Left renal pelvis (tissue), 4 donors: Measurements from ENCODE around the gene PIMREG. TPM values are rescaled to one million over a fixed set of nuclear protein-coding genes. Genes with fewer than 3 reads are reported as not detected.
"Not testable (repeated sequence)": the region's sequence is repeated elsewhere in the genome, so short reads cannot be mapped to it uniquely, and the experiment has no call there.

Source experiments
- DNase-seq, 4 donors: peaks; one replicate each; pipeline ENCODE4 v3.0.0-alpha.2; 2013; ENCODE audit warnings: low read depth in 4 of 4, low spot score in 3 of 4
- polyA plus RNA-seq, 4 donors: library from polyadenylated mRNA; unstranded; fragments of 120-200 nt; gene quantifications; one replicate each; pipeline ENCODE4 v1.2.1, GENCODE V29; 2013; ENCODE audit not compliant: insufficient read length in 4 of 4

The PIMREG gene
- polyA plus RNA-seq, 4 donors = 12.0 to 24.1 (median 19.9) TPM

- DNase-seq = no peak
Observed at GRCh38 chr17:6476076-6476809, 32.0 kb downstream of the PIMREG start.

- DNase-seq = no peak
Observed at GRCh38 chr17:6476810-6477179, 32.5 kb downstream of the PIMREG start.

GRCh38 chr17:6477831-6478383 lies 33.7 kb downstream of the PIMREG start:
- no peak for DNase-seq

GRCh38 chr17:6478486-6478885 lies 34.2 kb downstream of the PIMREG start:
- DNase-seq = no peak

GRCh38 chr17:6479622-6480302 lies 35.5 kb downstream of the PIMREG start:
- DNase-seq = no peak

- DNase-seq = no peak
Observed at GRCh38 chr17:6480303-6480675, 36.0 kb downstream of the PIMREG start.

- DNase-seq = no peak
Observed at GRCh38 chr17:6482105-6482455, 37.8 kb downstream of the PIMREG start.

GRCh38 chr17:6482796-6483195 lies 38.5 kb downstream of the PIMREG start:
- DNase-seq = not testable (repeated sequence)

- DNase-seq = no peak
Observed at GRCh38 chr17:6483507-6483906, 39.3 kb downstream of the PIMREG start.

- no peak for DNase-seq
Observed at GRCh38 chr17:6485646-6486412, 41.6 kb downstream of the PIMREG start.

GRCh38 chr17:6487251-6488007 lies 43.2 kb downstream of the PIMREG start:
- no peak for DNase-seq

GRCh38 chr17:6488008-6488539 lies 43.8 kb downstream of the PIMREG start:
- DNase-seq = no peak

GRCh38 chr17:6489016-6489550 lies 44.8 kb downstream of the PIMREG start:
- no peak for DNase-seq

GRCh38 chr17:6491071-6491700 lies 46.9 kb downstream of the PIMREG start:
- DNase-seq = no peak

- no peak for DNase-seq
Observed at GRCh38 chr17:6492892-6493674, 48.8 kb downstream of the PIMREG start.

GRCh38 chr17:6494239-6494941 lies 50.1 kb downstream of the PIMREG start:
- DNase-seq = no peak

GRCh38 chr17:6495450-6496115 lies 51.3 kb downstream of the PIMREG start:
- no peak for DNase-seq

- no peak for DNase-seq
Observed at GRCh38 chr17:6496116-6496481, 51.8 kb downstream of the PIMREG start.
